ENCODE measurements around the gene DXO.
"Not testable (repeated sequence)": the region's sequence is repeated elsewhere in the genome, so short reads cannot be mapped to it uniquely, and the experiment has no call there.

The DXO gene

DNA sequence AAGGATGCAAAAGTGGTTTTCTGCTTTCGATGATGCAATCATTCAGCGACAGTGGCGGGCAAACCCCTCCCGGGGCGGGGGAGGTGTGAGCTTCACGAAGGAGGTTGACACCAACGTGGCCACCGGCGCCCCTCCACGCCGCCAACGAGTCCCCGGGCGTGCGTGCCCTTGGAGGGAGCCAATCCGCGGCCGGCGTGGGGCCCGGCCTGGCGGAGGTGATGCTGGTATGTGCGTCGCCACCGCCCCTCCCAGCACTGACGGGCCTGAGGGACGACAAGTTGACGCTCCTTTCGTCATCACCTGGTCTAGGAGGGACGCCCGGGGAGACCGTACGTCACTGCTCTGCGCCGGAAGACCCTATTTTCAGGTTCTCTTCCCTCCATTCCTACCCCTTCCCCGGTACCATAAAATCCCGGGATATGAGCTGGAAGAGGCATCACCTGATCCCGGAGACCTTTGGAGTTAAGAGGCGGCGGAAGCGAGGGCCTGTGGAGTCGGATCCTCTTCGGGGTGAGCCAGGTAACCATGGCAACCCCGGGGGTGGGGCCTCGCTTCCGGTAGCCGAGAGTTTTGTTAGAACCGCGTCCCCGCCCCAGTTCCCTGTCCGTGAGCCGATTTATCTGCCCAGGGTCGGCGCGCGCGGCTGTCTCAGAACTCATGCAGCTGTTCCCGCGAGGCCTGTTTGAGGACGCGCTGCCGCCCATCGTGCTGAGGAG lies at the start of gene DXO:
Gene DXO, minus strand, starts transcription at position 146 of the 716 bp plus-strand sequence. CDS start 463 bp downstream, outside the sequence.
- peak; percentile 98 for DNase-seq (ENCODE audit: low spot score)

DNA sequence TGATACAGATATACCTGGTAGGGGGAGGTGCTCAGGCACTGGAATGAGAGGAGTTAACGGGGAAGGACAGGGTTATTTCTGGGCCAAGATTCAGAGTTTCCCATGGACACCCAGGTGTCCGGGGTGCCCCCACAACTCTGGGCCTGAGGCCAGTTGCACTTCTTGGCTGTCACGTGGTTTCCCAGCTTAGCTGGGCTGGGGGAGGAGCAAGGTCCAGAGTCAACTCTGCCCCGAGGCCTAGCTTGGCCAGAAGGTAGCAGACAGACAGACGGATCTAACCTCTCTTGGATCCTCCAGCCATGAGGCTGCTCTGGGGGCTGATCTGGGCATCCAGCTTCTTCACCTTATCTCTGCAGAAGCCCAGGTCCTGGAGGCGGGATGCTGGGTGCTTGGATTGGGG lies 42.6 kb upstream of the DXO start, which contains the start of gene C4B:
Gene C4B, plus strand, starts transcription at position 249 of the 400 bp plus-strand sequence. Its CDS starts 51 bp downstream, at position 300.
- DNase-seq (ENCODE audit: low spot score): not testable (repeated sequence)

GRCh38 chr6:32013738-32014137 lies 41.8 kb upstream of the DXO start:
- not testable (repeated sequence) for DNase-seq (ENCODE audit: low spot score)

DNA sequence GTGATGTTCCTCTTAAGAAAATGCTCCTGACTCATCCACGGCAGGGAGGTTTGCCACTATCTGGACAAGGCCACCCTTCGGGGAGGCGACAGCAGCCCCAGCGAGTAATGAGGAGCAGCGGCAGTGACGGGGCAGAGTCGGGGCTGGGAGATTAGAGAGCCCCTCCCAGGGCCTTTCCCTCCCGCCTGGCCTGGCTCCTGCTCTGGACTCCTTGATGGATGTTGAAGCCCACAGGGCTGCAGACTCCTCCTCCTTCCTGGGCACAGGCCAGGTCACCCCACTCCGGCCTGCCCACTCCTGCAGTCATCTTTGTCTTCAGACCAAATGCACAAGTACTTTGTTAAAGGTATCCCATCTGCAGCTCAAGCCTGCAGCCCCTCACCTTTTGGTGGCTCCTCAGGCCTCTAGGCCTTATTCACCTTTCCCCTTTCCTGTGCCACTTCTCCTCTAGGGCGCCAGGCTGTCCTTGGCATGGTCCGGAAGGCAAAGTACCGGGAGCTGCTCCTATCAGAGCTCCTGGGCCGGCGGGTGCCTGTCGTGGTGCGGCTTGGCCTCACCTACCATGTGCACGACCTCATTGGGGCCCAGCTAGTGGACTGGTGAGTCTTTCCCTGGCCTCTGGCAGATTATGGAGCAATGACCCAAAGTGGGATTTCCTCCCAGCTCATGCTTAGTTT lies 41.1 kb upstream of the DXO start:
- DNase-seq (ENCODE audit: low spot score): peak; percentile 39

DNA sequence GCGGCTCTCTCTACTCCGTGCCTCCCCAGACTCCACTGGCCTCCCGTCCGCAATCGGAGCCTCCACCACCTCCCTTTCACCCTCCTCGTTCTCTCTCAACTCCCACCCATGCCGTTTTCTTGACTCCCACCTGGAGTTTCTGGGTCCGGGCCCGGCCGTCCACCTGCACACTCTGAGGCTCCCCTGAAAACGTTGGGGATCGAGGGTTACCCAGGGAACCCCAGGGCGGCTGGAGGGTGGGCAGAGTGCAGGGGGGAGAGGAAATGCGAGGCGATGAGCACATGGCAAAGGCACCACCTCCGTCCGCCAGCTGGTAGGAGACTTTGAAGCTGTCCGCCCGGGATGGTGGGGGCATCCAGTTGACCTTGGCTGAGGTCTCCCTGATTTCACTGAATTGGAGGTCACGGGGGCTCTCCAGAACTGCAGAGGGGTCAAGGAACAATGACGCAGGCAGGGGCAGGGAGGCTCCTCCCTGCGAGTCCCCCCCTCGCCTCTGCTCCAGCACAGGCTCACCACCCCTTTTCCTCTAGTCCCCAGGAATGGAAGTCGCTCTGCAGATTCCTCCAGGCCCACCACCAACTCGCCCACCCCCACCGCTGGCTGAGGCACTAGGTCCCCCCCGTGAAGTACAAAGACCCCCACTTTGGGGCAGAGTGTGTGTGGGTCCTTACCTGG lies 39.1 kb upstream of the DXO start:
- DNase-seq (ENCODE audit: low spot score): not testable (repeated sequence)

GRCh38 chr6:32009537-32009936 lies 37.6 kb upstream of the DXO start:
- DNase-seq (ENCODE audit: low spot score): not testable (repeated sequence)

GRCh38 chr6:32008616-32009015 lies 36.7 kb upstream of the DXO start:
- DNase-seq (ENCODE audit: low spot score): not testable (repeated sequence)

- not testable (repeated sequence) for DNase-seq (ENCODE audit: low spot score)
Measured at GRCh38 chr6:32008037-32008436, 36.1 kb upstream of the DXO start.

- DNase-seq (ENCODE audit: low spot score): not testable (repeated sequence)
Measured at GRCh38 chr6:32007086-32007485, 35.1 kb upstream of the DXO start.

GRCh38 chr6:32005991-32006529 lies 34.1 kb upstream of the DXO start:
- not testable (repeated sequence) for DNase-seq (ENCODE audit: low spot score)

DNA sequence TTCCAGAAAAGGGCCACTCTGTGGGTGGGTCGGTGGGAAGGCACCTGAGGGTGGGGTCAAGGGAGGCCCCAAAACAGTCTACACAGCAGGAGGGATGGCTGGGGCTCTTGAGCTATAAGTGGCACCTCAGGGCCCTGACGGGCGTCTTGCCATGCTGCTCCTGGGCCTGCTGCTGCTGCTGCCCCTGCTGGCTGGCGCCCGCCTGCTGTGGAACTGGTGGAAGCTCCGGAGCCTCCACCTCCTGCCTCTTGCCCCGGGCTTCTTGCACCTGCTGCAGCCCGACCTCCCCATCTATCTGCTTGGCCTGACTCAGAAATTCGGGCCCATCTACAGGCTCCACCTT lies 33.6 kb upstream of the DXO start:
- not testable (repeated sequence) for DNase-seq (ENCODE audit: low spot score)

DNA sequence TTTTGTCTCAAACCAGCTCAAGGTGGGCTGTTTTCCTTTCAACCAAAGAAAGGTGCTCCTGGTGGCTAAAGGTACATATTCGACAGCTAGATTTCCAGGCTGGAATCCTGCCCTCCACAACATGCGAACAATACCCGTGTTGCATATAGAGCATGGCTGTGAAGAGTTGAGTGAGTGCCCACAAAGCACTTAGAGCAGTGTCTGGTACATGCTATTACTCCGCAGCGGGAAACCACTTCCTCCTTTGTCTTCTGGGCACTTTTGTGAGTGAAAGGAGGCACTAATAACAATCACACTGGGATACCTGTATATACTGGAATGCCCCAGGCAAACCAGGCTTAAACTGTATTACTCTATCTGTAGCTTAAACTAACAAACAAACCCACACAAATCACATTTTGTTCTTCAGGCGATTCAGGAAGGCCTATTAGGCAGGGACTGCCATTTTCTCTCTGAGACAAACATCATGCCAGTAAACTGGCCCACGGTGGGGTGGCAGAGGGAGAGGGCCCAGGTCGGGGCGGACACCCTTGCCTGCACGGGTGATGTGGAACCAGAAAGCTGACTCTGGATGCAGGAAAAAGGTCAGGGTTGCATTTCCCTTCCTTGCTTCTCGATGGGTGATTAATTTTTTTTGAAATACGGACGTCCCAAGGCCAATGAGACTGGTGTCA lies 33.1 kb upstream of the DXO start:
- DNase-seq (ENCODE audit: low spot score): not testable (repeated sequence)

DNA sequence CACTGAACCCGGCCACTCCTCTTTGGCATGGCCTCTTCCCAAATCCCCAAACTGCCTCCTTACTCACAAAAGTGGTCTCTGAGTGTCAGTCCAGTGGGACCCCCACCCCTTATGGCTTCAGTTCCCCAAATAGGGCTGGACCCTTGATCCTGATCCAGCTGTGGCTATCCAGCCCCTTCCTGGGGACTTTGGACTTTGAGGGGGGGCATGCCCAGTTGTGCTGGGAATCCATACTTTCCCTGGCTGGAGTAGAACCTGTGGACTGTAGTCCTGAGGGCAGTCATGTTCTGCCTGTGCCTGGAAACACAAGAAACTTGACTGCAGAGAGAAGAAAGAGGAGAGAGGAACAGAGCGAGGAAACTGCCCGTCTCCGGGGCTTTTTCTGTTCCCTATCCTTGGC lies 32.5 kb upstream of the DXO start:
- DNase-seq (ENCODE audit: low spot score): not testable (repeated sequence)

DNA sequence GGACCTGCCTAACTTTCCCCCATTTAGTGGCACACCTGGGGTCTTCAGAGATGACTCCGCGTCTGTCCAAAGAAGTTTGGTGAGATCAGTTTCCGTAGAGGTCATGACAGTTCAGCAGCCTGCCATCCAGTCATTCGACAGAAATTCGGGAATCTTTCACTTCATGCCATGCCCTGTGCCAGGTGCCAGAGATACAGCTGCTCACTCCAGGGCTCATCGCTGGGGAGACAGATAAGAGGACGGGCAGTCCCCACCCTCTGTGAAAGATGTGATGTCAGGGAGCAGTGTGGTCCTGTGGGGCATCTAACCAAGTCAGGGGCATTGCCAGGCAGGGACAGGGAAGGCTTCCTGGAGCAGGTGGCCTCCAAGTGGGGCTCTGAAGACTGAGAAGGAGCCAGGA lies 31.4 kb upstream of the DXO start:
- not testable (repeated sequence) for DNase-seq (ENCODE audit: low spot score)

DNA sequence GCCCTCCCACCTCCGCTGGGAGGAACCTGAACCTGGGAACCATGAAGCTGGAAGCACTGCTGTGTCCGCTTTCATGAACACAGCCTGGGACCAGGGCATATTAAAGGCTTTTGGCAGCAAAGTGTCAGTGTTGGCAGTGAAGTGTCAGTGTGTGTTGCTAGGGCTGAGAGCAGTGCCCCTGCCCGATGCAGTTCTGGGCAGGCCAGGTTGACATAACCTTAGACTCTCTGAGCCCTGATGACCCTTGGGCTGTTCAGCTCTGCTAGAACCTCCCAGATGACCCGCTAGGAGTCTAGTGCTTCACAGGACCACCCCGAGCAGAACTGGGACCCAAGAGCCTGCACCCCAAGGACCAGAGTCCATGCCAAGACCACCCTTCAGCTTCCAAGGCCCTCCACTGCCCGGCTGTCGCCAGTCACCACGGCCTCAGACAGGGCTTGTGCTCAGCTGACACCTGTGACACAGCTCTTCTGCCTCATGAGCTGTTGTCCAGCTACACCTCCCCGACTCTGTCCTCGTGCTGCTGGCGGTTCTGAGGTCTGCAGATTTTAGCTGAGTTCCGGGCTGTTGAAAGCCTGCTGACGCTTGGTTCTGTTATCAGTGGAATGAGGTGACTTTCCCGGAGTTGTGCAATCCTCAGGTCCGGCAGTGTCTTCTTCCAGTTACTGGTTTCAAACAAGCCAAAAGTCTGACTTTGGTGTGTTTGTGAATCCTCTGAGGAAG lies 30.8 kb upstream of the DXO start:
- not testable (repeated sequence) for DNase-seq (ENCODE audit: low spot score)

DNA sequence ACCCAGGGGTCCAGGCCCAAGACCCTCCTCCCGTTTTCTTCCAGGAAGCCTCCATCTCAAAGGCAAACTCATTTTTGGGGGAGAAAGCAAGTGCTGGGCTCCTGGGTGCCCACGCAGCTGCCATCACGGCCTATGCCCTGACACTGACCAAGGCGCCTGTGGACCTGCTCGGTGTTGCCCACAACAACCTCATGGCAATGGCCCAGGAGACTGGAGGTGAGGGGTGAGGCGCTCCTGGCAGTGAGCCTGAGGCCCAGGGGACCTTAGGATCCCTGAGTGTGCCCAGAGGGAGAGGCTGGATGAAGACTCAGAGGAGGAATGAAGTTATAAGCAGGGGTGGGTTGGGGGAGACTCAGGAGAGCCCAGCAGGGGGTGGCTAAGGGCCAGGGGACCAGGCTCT lies 24.4 kb upstream of the DXO start:
- DNase-seq (ENCODE audit: low spot score): not testable (repeated sequence)

DNA sequence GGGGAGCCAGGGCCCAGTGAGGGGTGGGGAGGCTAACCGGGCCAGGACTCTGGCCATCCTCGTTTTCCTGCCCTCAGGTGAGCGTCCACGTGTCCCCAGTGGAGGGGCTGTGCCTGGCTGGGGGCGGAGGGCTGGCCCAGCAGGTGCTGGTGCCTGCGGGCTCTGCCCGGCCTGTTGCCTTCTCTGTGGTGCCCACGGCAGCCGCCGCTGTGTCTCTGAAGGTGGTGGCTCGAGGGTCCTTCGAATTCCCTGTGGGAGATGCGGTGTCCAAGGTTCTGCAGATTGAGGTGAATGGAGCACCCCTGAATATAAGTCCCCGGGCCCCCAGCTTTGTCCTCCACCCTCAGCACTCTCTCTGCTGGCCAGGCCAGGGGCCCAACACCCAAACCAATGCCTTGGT lies 22.5 kb upstream of the DXO start:
- not testable (repeated sequence) for DNase-seq (ENCODE audit: low spot score)

DNA sequence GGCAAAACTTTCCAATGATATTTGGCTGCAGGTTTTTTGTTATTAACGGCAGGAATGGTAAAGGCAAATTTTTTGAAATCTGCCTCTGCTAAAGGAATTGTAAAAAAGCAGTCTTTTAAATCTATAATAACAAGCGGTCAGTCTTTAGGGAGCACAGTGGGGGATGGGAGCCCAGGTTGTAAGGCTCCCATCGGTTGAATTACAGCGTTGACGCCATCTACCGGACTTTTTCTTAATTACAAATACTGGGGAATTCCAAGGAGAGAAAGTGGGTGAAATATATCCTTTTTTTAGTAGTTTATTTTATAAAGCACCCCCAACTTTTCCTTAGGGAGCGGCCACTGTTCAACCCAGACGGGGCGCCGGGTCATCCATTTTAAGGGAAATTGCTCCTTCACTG lies 17.4 kb upstream of the DXO start:
- not testable (repeated sequence) for DNase-seq (ENCODE audit: low spot score)

DNA sequence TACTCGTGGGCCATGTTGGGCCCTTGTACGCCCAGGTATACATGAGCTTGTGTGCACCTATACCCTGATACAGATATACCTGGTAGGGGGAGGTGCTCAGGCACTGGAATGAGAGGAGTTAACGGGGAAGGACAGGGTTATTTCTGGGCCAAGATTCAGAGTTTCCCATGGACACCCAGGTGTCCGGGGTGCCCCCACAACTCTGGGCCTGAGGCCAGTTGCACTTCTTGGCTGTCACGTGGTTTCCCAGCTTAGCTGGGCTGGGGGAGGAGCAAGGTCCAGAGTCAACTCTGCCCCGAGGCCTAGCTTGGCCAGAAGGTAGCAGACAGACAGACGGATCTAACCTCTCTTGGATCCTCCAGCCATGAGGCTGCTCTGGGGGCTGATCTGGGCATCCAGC lies 9.8 kb upstream of the DXO start, which contains the start of gene C4A:
Gene C4A, plus strand, starts transcription at position 314 of the 400 bp plus-strand sequence. Its CDS starts 51 bp downstream, at position 365.
- DNase-seq (ENCODE audit: low spot score): not testable (repeated sequence)

DNA sequence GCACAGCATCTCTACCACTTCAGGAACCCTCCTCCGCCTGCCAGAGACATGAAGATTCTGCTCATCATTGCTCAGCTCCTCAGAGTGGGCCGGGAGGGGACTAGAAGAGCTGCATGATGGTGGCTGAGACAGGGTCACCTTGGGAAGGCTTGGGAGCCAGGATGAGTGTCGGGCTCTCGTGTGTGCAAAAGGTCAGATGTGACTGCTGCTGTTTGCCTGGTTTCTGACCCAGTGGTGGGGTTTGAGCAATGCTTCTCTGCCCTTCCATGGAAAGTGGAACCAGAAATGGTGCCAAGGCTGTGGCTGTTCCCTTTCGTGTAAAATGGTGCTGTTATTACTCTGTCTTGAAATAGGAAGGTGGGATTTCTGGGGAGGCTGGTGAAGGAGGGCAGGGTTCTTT lies 9.1 kb upstream of the DXO start:
- DNase-seq (ENCODE audit: low spot score): not testable (repeated sequence)

All from hematopoietic multipotent progenitor cell treated with erythropoietin and hydrocortisone succinate and interleukin-3 and kit ligand, for 17 days (in vitro differentiated cells).